ENCODE measurements around the gene SLC6A18. TPM values are rescaled to one million over a fixed set of nuclear protein-coding genes. Genes with fewer than 3 reads are reported as not detected.
"Not testable (repeated sequence)": the region's sequence is repeated elsewhere in the genome, so short reads cannot be mapped to it uniquely, and the experiment has no call there.

SLC6A18 gene
- total RNA-seq, 1 donor from 2014 or later, result not detected

- ATAC-seq (no peak), DNase-seq (ENCODE audit: low spot score) (no peak)
Measured at GRCh38 chr5:1249366-1250280, 24.4 kb downstream of the SLC6A18 start.

- ATAC-seq (no peak), DNase-seq (ENCODE audit: low spot score) (no peak)
Measured at GRCh38 chr5:1251678-1252580, 26.7 kb downstream of the SLC6A18 start.

GRCh38 chr5:1252681-1253080 is 27.5 kb downstream of the SLC6A18 start:
- no peak for DNase-seq (ENCODE audit: low spot score)
- no peak for ATAC-seq

DNA sequence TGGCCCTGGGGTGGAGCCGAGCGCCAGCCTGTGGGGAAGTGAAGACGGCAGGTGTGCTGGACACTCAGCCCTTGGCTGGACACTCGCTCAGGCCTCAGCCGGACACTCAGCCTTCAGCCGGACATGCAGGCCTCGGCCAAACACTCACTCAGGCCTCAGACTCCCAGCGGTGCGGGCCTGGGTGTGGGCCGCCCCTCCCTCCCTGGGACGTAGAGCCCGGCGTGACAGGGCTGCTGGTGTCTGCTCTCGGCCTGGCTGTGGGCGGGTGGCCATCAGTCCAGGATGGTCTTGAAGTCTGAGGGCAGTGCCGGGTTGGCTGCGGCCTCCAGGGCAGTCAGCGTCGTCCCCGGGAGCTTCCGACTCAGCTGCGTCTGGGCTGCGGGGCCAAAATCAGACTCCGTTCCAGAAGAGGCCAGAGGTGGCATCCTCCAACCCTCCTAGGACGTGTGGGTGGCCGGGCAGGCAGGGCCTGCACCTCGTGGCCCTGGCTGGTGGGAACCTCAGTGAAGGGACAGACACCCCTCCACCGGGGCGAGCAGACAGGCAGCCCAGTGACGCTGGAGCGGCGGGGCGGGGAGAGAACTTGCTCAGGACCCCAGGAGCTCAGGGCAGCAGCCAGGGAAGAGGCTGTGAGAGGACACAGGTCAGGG is 28.4 kb downstream of the SLC6A18 start:
- ATAC-seq (no peak), DNase-seq (ENCODE audit: low spot score) (no peak)

DNA sequence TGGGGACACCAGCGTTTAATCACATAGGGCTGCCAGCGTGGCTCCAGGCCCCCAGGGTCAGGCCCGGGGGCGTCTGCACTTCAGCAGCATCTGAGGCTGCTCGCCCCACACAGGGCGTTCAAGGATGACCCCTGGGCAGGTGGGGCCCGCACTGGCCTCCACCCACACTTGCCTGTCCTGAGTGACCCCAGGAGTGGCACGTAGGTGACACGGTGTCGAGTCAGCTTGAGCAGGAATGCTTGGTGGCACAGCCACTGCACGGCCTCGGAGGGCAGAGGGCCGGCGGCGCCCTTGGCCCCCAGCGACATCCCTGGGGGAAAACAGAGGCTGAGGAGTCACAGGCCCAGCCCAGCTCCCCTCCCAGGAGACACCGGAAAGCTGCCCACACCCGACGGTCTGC is 29.0 kb downstream of the SLC6A18 start:
- ATAC-seq, result no peak
- DNase-seq (ENCODE audit: low spot score), result no peak

GRCh38 chr5:1255081-1255561 is 29.9 kb downstream of the SLC6A18 start:
- DNase-seq (ENCODE audit: low spot score) (no peak), ATAC-seq (no peak)

DNA sequence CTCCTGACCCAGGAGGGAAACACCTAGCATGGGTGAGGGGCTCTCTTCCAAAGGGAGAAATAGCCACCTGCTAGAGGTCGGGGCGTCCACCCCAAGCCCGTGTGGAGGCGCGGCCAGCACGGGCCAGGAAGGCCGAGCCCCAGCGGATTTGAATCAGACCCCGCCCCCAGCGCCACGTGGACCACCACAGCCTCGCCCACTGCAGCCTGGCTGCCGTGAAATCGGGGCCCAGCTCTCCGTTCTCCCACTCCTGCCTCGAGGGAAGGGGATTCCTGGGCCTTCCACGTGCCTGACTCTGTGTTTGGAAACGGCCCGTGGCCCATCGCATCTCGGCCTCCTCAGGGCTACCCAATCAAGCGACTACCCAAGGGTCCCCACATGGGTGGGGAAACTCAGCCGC is 31.6 kb downstream of the SLC6A18 start:
- ATAC-seq, result no peak
- DNase-seq (ENCODE audit: low spot score), result no peak

- ATAC-seq (no peak), DNase-seq (ENCODE audit: low spot score) (no peak)
Measured at GRCh38 chr5:1257363-1257762, 32.2 kb downstream of the SLC6A18 start.

GRCh38 chr5:1257841-1258240 is 32.7 kb downstream of the SLC6A18 start:
- DNase-seq (ENCODE audit: low spot score) (no peak), ATAC-seq (no peak)

DNA sequence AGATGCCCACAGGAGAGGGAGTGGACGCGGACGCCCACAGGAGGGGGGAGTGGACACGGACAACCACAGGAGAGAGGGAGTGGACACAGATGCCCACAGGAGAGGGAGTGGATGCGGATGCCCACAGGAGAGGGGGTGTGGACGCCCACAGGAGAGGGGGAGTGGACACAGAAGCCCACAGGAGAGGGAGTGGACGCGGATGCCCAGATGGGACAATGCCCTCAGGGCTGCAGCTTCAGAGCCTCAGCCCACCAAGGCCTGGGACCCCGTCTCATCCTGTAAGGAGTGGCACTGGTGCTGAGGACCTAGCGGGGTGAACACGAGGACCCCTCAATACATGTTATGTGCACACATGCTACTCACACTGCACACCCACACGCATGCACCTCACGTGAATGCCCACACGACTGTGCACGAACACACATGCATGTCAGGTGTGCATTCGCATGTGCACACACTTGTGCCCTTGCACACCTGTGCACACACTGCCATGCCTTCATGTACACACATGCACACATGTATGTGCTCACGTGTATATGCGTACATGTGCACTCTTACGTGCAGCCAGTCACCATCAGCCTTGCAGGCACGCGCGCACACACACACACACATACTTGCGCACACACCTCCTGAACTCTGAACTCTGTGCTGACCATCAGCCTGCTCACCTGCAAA is 34.8 kb downstream of the SLC6A18 start:
- ATAC-seq (no peak), DNase-seq (ENCODE audit: low spot score) (no peak)

- DNase-seq (ENCODE audit: low spot score) (no peak), ATAC-seq (no peak)
Measured at GRCh38 chr5:1261643-1262042, 36.5 kb downstream of the SLC6A18 start.

GRCh38 chr5:1262381-1262780 is 37.2 kb downstream of the SLC6A18 start:
- DNase-seq (ENCODE audit: low spot score), result no peak
- ATAC-seq, result no peak

DNA sequence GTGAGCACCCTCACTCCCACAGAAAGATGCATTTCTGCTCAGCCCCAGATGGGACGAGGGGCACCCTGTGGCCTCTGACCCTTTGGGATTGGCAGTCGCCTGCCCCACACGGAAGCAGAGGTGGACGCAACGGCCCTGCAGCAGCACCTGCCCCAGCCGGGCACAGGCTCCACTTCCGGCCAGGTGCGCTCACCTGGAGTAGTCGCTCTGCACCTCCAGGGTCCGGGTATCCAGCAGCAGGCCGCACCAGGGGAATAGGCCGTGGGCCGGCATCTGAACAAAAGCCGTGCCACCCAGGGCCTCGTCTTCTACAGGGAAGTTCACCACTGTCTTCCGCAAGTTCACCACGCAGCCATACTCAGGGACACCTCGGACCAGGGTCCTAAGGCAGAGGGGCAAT is 39.0 kb downstream of the SLC6A18 start:
- ATAC-seq, result no peak
- no peak for DNase-seq (ENCODE audit: low spot score)

DNA sequence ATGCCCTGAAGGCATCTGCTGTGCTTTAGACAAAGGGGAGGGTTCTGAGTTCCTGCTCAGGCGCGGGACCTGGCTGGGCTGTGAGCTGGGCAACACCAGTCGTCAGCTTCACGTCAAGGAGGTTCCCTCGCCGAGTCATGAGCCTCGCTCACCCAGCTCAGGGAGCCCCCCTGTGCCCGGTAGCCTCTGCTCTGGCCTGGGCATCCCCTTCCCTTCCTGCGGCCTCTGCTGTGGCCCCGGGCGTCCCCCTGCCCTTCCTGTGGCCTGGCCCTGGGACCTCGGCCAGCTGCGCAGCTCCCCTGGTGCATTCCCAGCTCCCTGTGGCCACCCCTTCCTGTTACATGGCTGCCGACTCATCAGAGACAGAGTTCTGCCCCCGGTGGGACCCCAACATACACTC is 39.8 kb downstream of the SLC6A18 start:
- no peak for DNase-seq (ENCODE audit: low spot score)
- no peak for ATAC-seq

DNA sequence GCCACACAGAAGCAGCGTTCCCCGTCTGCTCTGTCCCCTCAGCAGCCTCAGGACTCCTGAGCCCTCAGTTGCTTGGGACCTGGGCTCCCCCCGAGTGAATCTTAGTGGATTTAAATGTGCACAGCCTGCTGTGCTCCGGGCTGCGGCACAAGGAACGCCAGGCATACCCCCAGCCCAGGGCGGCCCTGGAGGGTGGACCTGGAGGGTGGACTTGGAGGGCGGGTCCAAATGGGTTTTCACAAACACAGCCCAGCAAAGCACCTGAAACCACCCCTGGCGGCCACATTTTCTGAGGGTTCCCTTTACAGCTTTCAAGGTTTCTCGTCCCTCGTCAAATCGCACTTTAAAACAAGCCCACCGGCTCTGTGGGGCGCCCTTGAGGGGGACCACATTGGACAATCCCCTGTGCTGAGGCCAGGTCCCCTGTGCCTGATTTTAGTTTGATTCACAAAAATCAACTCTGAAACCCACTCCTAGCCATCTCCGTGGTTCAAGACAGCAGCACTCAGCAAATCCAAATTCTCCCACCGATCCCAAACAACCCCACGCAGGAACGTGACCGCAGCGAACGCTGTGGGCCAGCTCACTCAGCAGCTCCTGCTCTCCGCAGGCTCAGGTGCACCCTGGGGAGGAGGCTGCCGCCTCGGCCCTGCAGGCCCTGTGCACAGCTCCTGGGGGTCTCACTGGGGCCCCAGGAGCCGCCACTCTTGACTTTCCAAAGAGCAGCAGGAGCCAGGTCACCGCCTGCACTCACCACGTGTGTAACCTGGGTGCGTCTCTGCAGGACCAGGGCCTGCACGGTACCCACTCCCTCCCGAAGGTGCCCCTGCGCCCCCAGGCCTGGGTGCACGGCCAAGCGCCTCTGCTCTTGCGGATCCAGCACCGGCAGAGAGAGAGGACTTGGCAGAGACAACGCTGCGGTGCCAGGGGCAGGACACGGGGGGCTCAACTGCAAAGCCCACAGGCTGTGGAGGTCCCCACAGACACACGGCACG is 40.6 kb downstream of the SLC6A18 start:
- no peak for ATAC-seq
- DNase-seq (ENCODE audit: low spot score), result no peak

DNA sequence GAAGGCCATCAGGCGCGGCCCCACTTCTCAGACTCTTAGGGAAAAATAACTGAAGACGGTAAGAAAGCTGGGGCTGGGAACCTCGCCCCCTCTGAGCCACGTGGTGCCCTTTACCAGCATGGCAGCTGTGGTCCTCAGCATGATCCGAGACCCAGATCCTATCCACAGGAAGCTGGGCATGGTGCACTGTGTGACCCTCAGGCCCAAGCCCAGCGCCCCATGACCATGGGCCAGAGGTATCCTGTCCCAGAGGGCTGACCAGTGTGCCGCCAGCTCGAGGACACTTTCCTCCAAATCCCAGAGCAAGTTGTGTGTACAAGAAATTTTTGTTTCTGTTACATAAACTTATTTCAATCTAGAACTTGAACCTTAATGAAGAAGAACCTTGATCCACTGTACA is 41.6 kb downstream of the SLC6A18 start:
- no peak for ATAC-seq
- DNase-seq (ENCODE audit: low spot score), result no peak

DNA sequence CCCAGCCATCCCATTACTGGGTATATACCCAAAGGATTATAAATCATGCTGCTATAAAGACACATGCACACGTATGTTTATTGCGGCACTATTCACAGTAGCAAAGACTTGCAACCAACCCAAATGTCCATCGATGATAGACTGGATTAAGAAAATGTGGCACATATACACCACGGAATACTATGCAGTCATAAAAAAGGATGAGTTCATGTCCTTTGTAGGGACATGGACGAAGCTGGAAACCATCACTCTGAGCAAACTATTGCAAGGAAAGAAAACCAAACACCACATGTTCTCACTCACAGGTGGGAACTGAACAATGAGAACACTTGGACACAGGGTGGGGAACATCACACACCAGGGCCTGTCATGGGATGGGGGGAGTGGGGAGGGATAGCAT is 42.3 kb downstream of the SLC6A18 start:
- not testable (repeated sequence) for ATAC-seq; DNase-seq (ENCODE audit: low spot score)

DNA sequence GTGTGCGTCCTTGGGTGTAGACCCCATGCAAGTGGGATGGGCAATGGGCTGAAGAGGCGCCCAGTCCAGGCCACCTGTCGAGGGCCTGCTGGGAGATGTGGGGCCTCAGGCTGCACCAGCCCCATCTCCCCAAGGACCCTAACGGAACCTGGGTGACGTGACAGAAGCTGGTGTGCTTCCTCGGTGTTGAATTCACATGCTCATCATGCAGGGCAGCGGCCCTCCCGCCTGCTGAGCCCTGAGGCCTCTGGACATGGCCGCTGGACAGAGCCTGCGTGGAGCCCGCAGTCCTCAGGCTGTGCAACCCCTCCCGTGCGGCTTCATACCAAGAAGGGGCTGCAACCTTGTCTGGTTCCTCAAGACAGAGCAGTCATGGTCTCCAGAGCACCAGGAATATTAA is 42.9 kb downstream of the SLC6A18 start:
- DNase-seq (ENCODE audit: low spot score), result no peak
- no peak for ATAC-seq

- no peak for DNase-seq (ENCODE audit: low spot score)
- no peak for ATAC-seq
Measured at GRCh38 chr5:1268666-1269065, 43.5 kb downstream of the SLC6A18 start.

Measured in left lobe of liver (tissue), 2 donors.